ENCODE results near the gene LMO2. TPM values are rescaled to one million over a fixed set of nuclear protein-coding genes. Genes with fewer than 3 reads are reported as not detected.

The LMO2 gene
- total and polyA plus RNA-seq, 2 donors (not counting 3 experiments of a cell fraction or from before 2014, with no cell fraction given), result 60.4 to 66.8 TPM

DNA sequence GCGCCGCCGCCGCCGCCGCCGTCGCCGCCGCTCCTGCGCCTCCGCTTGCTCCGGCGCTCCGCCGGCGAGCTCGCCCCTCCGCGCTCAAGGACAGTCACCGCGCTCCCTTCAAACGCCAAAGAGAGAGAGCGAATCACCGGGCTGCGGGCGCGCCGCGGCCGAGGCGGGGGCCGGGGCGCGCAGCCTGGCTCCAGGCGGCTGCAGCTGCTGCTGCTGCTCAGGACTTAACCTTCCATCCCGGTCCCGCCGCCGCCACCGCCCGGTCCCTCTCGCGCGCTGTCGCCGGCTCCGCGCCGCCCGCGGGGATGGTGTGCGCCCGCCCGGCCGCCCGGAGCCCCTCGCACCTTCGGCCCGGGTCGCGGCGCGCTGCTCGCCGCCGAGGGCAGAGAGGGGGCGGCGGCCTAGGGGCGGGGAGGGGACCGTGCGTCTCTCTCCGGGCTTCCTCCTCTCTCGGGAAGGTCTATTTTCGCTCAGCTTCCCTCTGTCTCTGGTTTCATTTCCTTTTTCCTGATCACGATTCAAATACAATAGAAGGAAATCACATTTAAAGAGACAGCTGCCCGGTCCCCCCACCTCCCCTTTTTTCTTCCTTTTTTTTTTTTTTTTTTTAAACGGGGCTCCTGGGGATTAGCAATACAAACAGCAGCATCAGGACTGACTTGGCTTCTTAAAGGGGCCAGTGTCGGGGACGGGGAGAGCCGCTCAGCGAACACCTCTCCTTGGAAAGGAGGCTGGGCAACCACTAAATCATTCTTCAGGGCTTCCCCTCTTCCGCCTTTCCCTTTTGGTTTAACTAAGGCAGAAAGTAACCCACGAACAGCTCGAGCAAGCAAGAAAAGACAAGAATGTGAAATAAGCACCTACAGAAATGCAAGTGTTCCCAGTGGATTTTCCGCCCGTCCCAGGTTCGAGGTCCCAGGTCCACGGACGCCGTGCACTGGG lies 22.1 kb downstream of the LMO2 start:
- H3K9me1 ChIP-seq (replicated peaks; ENCODE audit: control insufficient read depth, extremely low read depth, insufficient read depth, low read length), result no peaks in the 10 kb centered on the region
- H3K36me3 ChIP-seq (ENCODE audit: control insufficient read depth in 2 of 2, extremely low read depth in 1 of 2, insufficient read depth in 2 of 2, low read length in 2 of 2), result peaks cover 0 to 2% of the 10 kb centered on the region in 2 experiments
- H3K79me2 ChIP-seq (ENCODE audit: control insufficient read depth, insufficient read depth, low read length), result no peaks in the 10 kb centered on the region
- ChIA-PET POLR2A (interaction anchor here (0.7 to 1.2 kb wide), 2 partner anchors 61 to 125 kb away, joined by 3 to 5 read pairs; no protein-coding TSS in a partner anchor), CTCF (interaction anchor here (0.8 to 5.8 kb wide), 9 partner anchors 11 to 118 kb away, joined by 3 to 59 read pairs (median 4); no protein-coding TSS in a partner anchor)
- no peaks in the 10 kb centered on the region for H3K9me3 ChIP-seq (replicated peaks; ENCODE audit: control insufficient read depth, insufficient read depth, low read length)
- BruUV-seq (replicated peaks), result no TSS peak
- TF ChIP-seq JUN (IDR thresholded peaks at IDR 0.05; ENCODE audit: borderline replicate concordance, insufficient read depth, insufficient read length, low read depth) (no peak), EZH2 (IDR thresholded peaks at IDR 0.05; ENCODE audit: borderline replicate concordance, low read depth, low read length, severe bottlenecking) (no peak), FOS (IDR thresholded peaks at IDR 0.05; ENCODE audit: borderline replicate concordance, insufficient read depth, low read length) (peak; percentile 3), MAX (IDR thresholded peaks at IDR 0.05; ENCODE audit: insufficient read depth, insufficient read length) (no peak), MYC (IDR thresholded peaks at IDR 0.05; ENCODE audit: low read depth, low read length) (no peak)
- H3K9ac ChIP-seq (replicated peaks; ENCODE audit: extremely low read depth, insufficient read depth, low read length), result peak overlapping the region; percentile 73
- DNase-seq (ENCODE audit: low read depth, low spot score) (peak; percentile 92), FAIRE-seq (peak; percentile 84)
- H3K4me2 ChIP-seq (ENCODE audit: insufficient read depth, low read length), result peak overlapping the region; percentile 78
- dilution Hi-C loops (cut with MboI; ENCODE audit: extremely low pct_ligation_motif_present, low sequenced_read_pairs) (no loop called here), intact Hi-C loops (cut with micrococcal nuclease) (loop anchor here (1.0 to 5.0 kb wide), 8 partner anchors 30 to 1753 kb away; partner anchors contain the start of gene CAPRIN1)
- H4K20me1 ChIP-seq (replicated peaks; ENCODE audit: control insufficient read depth, extremely low read depth, insufficient read depth, low read length), result no peaks in the 10 kb centered on the region
- H3K27me3 ChIP-seq (ENCODE audit: control insufficient read depth in 2 of 2, insufficient read depth in 2 of 2, low read length in 2 of 2), result peaks cover 0 to 2% of the 10 kb centered on the region in 2 experiments
- peak overlapping the region; percentile 56 to 87 (median 76) for H3K4me3 ChIP-seq (replicated peaks in 1 of 3; ENCODE audit: insufficient read depth in 1 of 3, low read depth in 1 of 3, low read length in 3 of 3)
- H2AFZ ChIP-seq (ENCODE audit: low read depth, low read length), result peak overlapping the region; percentile 83
- H3K4me1 ChIP-seq (ENCODE audit: control insufficient read depth, extremely low read depth, insufficient read depth, low read length), result peaks cover 23% of the 10 kb centered on the region
- peak overlapping the region; percentile 62 for H3K27ac ChIP-seq (ENCODE audit: insufficient read depth, low read depth, low read length)

Measured in endothelial cell of umbilical vein (primary cell).